Activated CD4-positive, alpha-beta T cell treated with anti-CD3 and anti-CD28 coated beads, Interleukin-2, amount 50 U/mL, for 1 hour (primary cell): ENCODE results near the gene PPP1R14C.

ENCODE experiments used
- DNase-seq: peaks from one replicate; pipeline ENCODE4 v3.0.0-alpha.2; 2020

PPP1R14C gene

GRCh38 chr6:150139533-150139932 is 3.3 kb upstream of the PPP1R14C start:
- no peak for DNase-seq

DNA sequence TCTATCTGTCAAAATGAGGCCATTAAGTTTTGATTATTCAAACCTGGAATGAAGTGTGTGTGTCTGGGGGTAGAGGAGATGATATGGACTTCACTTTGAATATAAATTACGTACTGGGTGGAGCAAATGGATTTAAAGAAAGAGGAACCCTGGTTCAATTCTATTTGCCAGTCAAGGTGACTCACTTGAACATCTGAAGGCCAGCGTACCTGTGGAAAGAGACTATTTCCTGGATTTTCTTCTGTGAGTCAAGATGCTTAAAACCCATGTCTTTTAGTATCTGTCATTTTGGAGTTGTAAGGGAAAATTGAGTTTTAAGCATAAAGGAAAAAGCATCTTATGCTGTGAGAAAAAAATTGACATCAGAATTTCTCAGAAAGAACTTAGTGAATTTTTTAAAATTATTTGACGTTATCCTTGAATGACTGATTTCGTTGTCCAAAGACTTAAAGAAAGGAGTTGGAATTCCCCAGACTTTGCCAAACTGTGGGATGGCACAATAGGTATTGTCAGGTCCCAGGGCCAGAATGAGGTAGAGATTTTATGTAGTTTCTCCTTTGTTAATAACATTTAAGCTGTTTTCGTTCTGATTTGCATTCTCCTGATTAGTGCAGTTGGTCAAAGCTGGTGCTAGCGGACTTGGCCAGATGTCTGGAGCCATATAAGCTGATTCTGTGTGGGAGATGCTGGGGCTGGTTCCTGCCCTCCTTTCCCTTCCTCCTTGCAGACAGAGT is 2.4 kb upstream of the PPP1R14C start:
- no peak for DNase-seq

DNA sequence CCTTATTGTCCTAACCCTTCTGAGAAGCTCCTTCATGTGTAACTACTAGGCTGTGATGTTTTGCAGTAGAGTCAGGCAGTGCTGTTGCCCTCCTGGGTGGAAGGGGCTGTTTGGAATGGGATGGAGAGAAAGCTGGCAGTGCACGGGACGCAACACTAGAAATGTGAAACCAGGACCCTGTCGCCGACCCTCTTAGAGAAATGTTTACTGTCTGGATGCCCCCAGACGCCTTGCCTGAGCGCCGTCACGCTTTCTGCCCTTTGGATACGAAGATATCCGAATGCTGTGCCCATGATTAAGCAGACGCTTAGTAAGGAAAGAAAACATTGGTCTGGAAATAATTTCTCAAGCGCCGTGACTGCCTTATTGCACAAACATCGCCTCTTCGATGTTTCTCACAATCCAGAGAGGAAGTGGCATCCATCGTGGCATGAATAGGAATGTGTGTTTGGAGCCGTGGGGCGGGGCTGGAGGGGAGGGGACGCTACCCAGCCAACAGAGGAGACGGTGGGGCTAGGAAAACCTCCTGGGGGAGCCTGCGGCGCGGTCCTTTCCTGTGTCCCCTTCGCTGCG is 661 bp upstream of the PPP1R14C start:
- DNase-seq = no peak

- no peak for DNase-seq
Measured at GRCh38 chr6:150143516-150144293, 861 bp downstream of the PPP1R14C start.

DNA sequence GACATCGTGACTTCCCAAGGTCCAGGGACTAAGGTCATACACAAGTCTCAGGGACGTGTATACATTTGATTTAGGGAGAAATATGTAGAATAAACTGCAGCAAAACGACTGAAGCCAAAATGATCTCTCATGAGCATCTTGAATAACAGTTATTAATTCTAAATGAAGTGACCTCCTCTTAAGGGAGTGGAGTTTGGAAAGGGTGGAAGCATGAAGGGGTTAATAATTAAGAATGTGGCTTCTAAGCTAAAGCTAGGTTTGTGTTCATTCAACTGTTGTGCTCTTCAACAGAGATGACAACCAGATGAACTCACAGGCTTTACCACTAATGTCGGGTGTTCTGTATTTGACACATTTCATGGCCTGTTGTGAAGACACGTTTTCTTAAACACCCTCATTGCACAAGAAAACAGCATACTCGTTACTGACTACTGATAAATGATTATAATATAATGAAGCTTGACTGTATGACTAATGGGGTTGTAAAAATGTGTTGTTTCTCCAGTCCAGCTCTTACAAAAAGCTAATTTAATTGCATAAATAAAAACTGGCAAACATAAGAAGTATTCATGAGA is 1.5 kb downstream of the PPP1R14C start:
- DNase-seq = no peak

GRCh38 chr6:150145427-150145826 is 2.6 kb downstream of the PPP1R14C start:
- DNase-seq = no peak

- no peak for DNase-seq
Measured at GRCh38 chr6:150145830-150146229, 3.0 kb downstream of the PPP1R14C start.

- no peak for DNase-seq
Measured at GRCh38 chr6:150146436-150146835, 3.6 kb downstream of the PPP1R14C start.

DNA sequence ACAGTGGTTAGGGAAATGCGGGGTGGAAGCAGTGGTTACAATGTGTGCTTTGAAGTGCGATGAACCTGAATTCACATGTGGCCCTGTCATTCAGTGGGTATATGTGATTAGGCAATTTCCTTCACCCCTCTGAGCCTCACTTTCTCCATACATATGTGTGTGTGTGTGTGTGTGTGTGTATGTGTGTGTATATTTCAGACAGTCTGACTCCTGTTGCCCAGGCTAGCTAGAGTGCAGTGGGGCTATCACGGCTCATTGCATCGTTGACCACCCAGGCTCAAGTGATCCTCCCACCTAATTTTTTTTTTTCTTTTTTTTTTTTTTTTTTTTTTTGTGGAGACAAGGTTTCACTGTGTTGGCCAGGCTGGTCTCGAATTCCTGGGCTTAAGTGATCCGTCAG is 6.3 kb downstream of the PPP1R14C start:
- DNase-seq = no peak

- DNase-seq = no peak
Measured at GRCh38 chr6:150150458-150150820, 7.6 kb downstream of the PPP1R14C start.

- DNase-seq = no peak
Measured at GRCh38 chr6:150150821-150151646, 8.2 kb downstream of the PPP1R14C start.

GRCh38 chr6:150152891-150153876 is 10.3 kb downstream of the PPP1R14C start:
- no peak for DNase-seq

- no peak for DNase-seq
Measured at GRCh38 chr6:150153905-150154492, 11.2 kb downstream of the PPP1R14C start.

- DNase-seq = no peak
Measured at GRCh38 chr6:150156460-150156859, 13.6 kb downstream of the PPP1R14C start.

GRCh38 chr6:150157081-150157480 is 14.2 kb downstream of the PPP1R14C start:
- no peak for DNase-seq

DNA sequence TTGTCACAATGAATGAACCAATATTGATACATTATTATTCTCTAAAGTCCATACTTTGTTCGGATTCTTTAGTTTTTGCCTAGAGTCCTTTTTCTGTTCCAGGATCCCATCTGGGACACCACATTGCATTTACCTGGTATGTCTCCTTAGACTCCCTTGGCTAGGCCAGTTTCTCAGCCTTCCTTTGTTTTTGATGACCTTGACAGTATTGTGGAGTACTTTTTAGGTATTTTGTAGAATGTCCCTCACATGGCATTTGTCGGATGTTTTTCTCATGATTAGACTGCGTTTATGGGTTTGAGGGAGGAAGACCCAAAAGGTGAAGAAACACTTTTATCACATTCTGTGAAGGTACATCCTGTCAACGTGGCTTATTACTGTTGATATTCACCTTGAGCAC is 16.9 kb downstream of the PPP1R14C start:
- no peak for DNase-seq

DNA sequence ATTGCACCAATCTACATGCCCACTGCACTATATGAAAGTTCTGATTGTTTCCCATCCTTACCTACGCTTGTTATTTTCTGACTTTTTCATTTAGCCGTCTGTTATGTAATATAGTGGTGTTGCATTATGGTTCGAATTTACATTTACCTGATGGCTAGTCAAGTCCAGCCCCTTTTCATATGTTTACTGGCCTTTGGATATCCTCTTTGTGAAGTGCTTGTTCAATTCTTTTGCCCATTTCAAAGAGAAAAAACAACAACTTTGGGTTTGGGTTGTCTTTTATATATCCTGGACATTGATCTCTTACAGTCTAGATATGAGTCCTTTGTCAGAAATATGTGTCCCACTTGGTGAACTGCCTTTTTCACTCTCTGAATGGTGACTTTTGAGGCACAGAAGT is 21.1 kb downstream of the PPP1R14C start:
- DNase-seq = no peak

- no peak for DNase-seq
Measured at GRCh38 chr6:150165020-150165702, 22.3 kb downstream of the PPP1R14C start.

DNA sequence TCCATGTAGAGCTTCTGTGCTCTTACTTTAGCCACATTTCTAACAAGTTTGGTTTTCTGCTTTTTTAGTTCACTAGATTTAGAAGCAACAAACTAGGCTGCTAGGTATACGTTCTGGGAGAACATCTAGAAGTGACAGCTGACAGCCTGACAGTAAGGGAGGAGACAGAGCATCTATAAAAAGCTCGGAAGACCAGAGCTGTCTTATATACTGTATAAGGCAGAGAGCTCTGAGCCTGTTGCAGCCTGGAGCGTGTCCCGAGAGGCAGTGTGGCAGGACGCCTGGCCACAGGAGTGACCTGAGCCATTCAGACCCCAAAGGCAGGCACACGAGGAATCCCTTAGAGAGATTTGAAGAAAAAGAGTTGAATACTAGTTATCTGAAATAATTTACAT is 24.6 kb downstream of the PPP1R14C start:
- no peak for DNase-seq

- no peak for DNase-seq
Measured at GRCh38 chr6:150169181-150169580, 26.3 kb downstream of the PPP1R14C start.

DNA sequence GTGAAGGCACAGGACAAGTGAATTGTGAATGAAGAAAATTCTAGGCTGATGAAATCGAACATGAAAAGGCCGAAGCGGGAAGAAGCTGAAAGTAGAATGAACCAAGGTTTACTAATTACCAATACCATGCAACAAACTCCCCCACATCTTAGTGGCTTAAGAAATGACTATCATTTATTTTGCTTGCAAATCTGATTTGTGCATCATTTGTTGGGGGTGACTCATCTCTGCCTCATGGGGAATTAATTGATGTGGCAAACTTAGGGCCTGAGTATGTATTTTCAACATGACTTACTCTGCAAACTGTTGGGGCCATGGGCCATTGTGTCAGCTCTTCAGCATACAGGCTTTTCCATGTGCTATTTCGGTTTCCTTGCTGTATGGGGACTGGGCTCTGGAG is 26.8 kb downstream of the PPP1R14C start:
- DNase-seq = no peak
